Heart right ventricle (tissue), 16 donors: ENCODE results near the gene MAPK7. TPM values are rescaled to one million over a fixed set of nuclear protein-coding genes. Genes with fewer than 3 reads are reported as not detected.

Experiments
- ATAC-seq, 8 donors: fragments of 200-7000 bp; cut with Tn5 transposase; one replicate each; pipeline ENCODE4 v1.9.1; 2020; ENCODE audit warnings: mild to moderate bottlenecking in 8 of 8, moderate library complexity in 8 of 8, moderate number of reproducible peaks in 1 of 8
- DNase-seq, 2 donors: peaks; one replicate each; pipeline ENCODE4 v3.0.0-alpha.2; 2020
- H3K27ac ChIP-seq, 10 donors: fragments of 200-600 bp; sonication (generic) in 2 of 10; one replicate each; pipeline versions ENCODE4 v1.5.0 to v1.8.0; 2020 to 2022; ENCODE audit warnings: mild to moderate bottlenecking in 3 of 10
- H3K27me3 ChIP-seq, 7 donors: fragments of 200-600 bp; one replicate each; pipeline ENCODE4 v1.8.0; 2021 to 2022; ENCODE audit warnings: mild to moderate bottlenecking in 2 of 7
- H3K36me3 ChIP-seq, 9 donors: fragments of 200-600 bp; sonication (generic) in 1 of 9; one replicate each; pipeline versions ENCODE4 v1.5.0 to v1.8.0; 2020 to 2022; ENCODE audit warnings: mild to moderate bottlenecking in 2 of 9
- H3K4me1 ChIP-seq, 9 donors: fragments of 200-600 bp; sonication (generic) in 1 of 9; one replicate each; pipeline versions ENCODE4 v1.5.0 to v1.8.0; 2020 to 2022; ENCODE audit warnings: mild to moderate bottlenecking in 4 of 9
- H3K4me3 ChIP-seq, 10 donors: fragments of 200-600 bp; sonication (generic) in 2 of 10; one replicate each; pipeline versions ENCODE4 v1.5.0 to v1.8.0; 2020 to 2022; ENCODE audit warnings: mild to moderate bottlenecking in 7 of 10, moderate library complexity in 2 of 10
- H3K9me3 ChIP-seq, 11 donors: fragments of 200-600 bp in 10 of 11; sonication (generic) in 2 of 11; one replicate each; pipeline versions ENCODE4 v1.5.0 to v1.8.0; 2013 to 2022; ENCODE audit warnings: mild to moderate bottlenecking in 2 of 11, control low read depth in 1 of 11, moderate library complexity in 1 of 11
- CTCF ChIP-seq, 9 donors: fragments of 200-600 bp; sonication (generic) in 2 of 9; IDR thresholded peaks; one replicate each; pipeline versions ENCODE4 v1.5.0 to v1.8.0; 2021 to 2022; ENCODE audit warnings: antibody characterized with exemption in 9 of 9, mild to moderate bottlenecking in 5 of 9, moderate library complexity in 1 of 9
- WGBS, 2 donors: extraction: QIAGEN DNeasy Blood & Tissue Kit; methylation state at CpG; one replicate each; pipeline ENCODE4 v1.1.7; 2013; ENCODE audit warnings: inconsistent platforms in 1 of 2; 5-methylcytosine and 5-hydroxymethylcytosine counted together
- intact Hi-C, 10 donors: fragments of 100-400 bp; cut with DNase I; formaldehyde crosslinking; loops; one replicate each; pipeline versions ENCODE4 v1.11.1 to v1.14.2; 2022
- polyA plus RNA-seq, 2 donors: library from polyadenylated mRNA; stranded (reverse); fragments of 200-250 nt; gene quantifications; one replicate each; pipeline ENCODE4 v1.2.3, GENCODE V29; 2013
- total RNA-seq, 10 donors: library from RNA; stranded (reverse); fragmentation: NEBNext Ultra II Directional in 3 of 10; extraction: Animal tissue kit (Norgen Biotek cat#: 25700) in 3 of 10; gene quantifications; one replicate each; pipeline versions ENCODE4 v1.2.1 to v1.2.4, GENCODE V29; 2021 to 2023
- donor health status: Arrhythmogenic right ventricular cardiomyopathy.
- donor health status: ischemic (EF 13 %, LVEDD 7.1; RV severe dilation, severe dysfunction).
- donor health status: healthy with polysubstance abuse.
- donor health status: DM: no; HTN: yes; CAD: no.
- donor health status: DM: no; HTN: no; CAD: no.
- donor health status: ischemic (EF 25% LVEDD 6.9; RV normal size, moderate dysfunction).
- donor health status: ischemic (EF 25% LVEDD 5.7; RV mildly dilated, moderate dysfunction).
- donor health status: healthy.
- donor health status: DM: yes; HTN: yes; CAD: no.
- donor health status: Ischemic cardiomyopathy.
- donor health status: ischemic (EF 35%, LVEDD 5.7; RV mildly dilated, moderate dysfunction).
- donor health status: nonischemic (EF 11% LVEDD 7.7; RV severe dilation, severe dysfunction).
- donor health status: DM: yes; HTN: yes; CAD: no.
- donor health status: PGD.
- donor health status: ischemic (EF 29% LVEDD 5.4; RV normal size, mild dysfunction).
- donor health status: nonischemic (EF 23%, LVEDD 6.1; RV moderate dilation, normal function).

The MAPK7 gene
- total and polyA plus RNA-seq, 12 donors, result 7.3 to 16.6 (median 11.4) TPM

GRCh38 chr17:19359856-19360255, 18.4 kb upstream of the MAPK7 start:
- no peak for TF ChIP-seq CTCF (IDR thresholded peaks at IDR 0.05)
- peaks cover 0 to 9% (median 0%) of the 10 kb centered on the region in 9 donors for H3K36me3 ChIP-seq
- intact Hi-C loops, result loop anchor here in 8 of 10 donors (5.0 to 10.0 kb wide), 6 partner anchors 38 to 407 kb away; no protein-coding TSS in a partner anchor
- H3K4me1 ChIP-seq, result peaks cover 0 to 16% (median 10%) of the 10 kb centered on the region in 9 donors
- WGBS, 2 donors, result 94 to 95% methylated on average over 5 of the region's 5 CpGs
- no peaks in the 10 kb centered on the region for H3K9me3 ChIP-seq
- no peak for ATAC-seq
- H3K27ac ChIP-seq, result no peak overlapping the region
- H3K27me3 ChIP-seq, result no peaks in the 10 kb centered on the region
- no peak for DNase-seq
- no peak overlapping the region for H3K4me3 ChIP-seq

DNA sequence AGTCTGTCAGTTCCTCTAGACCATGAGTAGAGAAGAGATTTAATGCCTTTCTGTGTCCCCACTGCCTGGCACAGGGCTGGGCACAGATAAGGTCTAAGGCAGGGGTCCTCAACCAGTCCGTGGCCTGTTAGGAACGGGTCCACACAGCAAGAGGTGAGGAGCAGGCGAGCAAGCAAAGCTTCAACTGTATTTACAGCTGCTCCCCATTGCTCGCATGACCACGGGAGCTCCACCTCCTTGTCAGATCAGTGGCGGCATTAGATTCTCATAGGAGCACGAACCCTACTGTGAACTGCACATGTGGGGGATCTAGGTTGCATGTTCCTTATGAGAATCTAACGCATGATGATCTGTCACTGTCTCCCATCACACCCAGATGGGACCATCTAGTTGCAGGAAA, 17.5 kb upstream of the MAPK7 start:
- WGBS, 2 donors, result 89 to 90% methylated on average over 8 of the region's 8 CpGs
- DNase-seq (no peak), ATAC-seq (no peak)
- H3K27me3 ChIP-seq, result no peaks in the 10 kb centered on the region
- intact Hi-C loops, result loop anchor here in 8 of 10 donors (5.0 to 10.0 kb wide), 6 partner anchors 38 to 407 kb away; no protein-coding TSS in a partner anchor
- peaks cover 0 to 16% (median 10%) of the 10 kb centered on the region in 9 donors for H3K4me1 ChIP-seq
- no peak for TF ChIP-seq CTCF (IDR thresholded peaks at IDR 0.05)
- H3K27ac ChIP-seq, result no peak overlapping the region
- H3K9me3 ChIP-seq, result no peaks in the 10 kb centered on the region
- H3K4me3 ChIP-seq, result no peak overlapping the region
- peaks cover 0 to 9% (median 0%) of the 10 kb centered on the region in 9 donors for H3K36me3 ChIP-seq

- Histone ChIP-seq H3K36me3 (peaks cover 0 to 9% (median 0%) of the 10 kb centered on the region in 9 donors), H3K4me3 (no peak overlapping the region), H3K27me3 (no peaks in the 10 kb centered on the region), H3K9me3 (no peaks in the 10 kb centered on the region), H3K27ac (no peak overlapping the region), H3K4me1 (peaks cover 0 to 16% (median 10%) of the 10 kb centered on the region in 9 donors)
- WGBS, 2 donors, result 67 to 74% methylated on average over 6 of the region's 6 CpGs
- TF ChIP-seq CTCF (IDR thresholded peaks at IDR 0.05), result no peak
- no peak for DNase-seq
- no peak for ATAC-seq
- intact Hi-C loops, result loop anchor here in 8 of 10 donors (5.0 to 10.0 kb wide), 6 partner anchors 39 to 406 kb away; no protein-coding TSS in a partner anchor
Measured at GRCh38 chr17:19361326-19361725, 17.0 kb upstream of the MAPK7 start.

DNA sequence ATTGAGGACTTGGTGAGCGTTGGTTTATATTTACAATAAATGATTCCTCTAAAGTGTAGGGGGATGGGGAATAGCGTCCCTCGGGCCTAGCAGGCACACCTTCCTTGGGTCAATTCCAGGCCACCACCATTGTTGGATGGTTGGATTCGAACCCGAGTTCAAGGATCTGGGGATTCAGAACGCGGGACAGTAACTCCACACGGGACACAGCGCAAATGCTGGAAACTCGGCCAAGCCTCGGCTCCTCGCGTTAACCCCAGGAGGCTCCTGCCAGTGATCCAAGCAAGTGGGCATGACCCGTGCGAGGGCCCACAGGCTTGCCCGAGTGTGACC, 16.4 kb upstream of the MAPK7 start:
- no peaks in the 10 kb centered on the region for H3K9me3 ChIP-seq
- ATAC-seq (no peak), DNase-seq (no peak)
- 17 to 19% methylated on average over 16 of the region's 16 CpGs for WGBS, 2 donors
- H3K27me3 ChIP-seq, result no peaks in the 10 kb centered on the region
- no peak for TF ChIP-seq CTCF (IDR thresholded peaks at IDR 0.05)
- H3K4me3 ChIP-seq, result peak overlapping the region; percentile 48 to 90 (median 76)
- H3K36me3 ChIP-seq, result peaks cover 0 to 6% (median 0%) of the 10 kb centered on the region in 9 donors
- intact Hi-C loops, result loop anchor here (1.0 to 10.0 kb wide), 10 partner anchors 40 to 405 kb away; no protein-coding TSS in a partner anchor
- H3K27ac ChIP-seq, result peak overlapping the region in 9 of 10 donors; percentile 67 to 82 (median 72)
- H3K4me1 ChIP-seq, result peaks cover 0 to 16% (median 10%) of the 10 kb centered on the region in 9 donors
